Endothelial cell of umbilical vein (primary cell): Measurements from ENCODE around the gene INPP5J. TPM values are rescaled to one million over a fixed set of nuclear protein-coding genes. Genes with fewer than 3 reads are reported as not detected.

ENCODE experiments used
- BruUV-seq: library from RNA; stranded (reverse); fragments of 400-500 nt; replicated peaks from 2 replicates; lab custom pipeline; 2021; lab: Mats Ljungman, UMichigan
- CTCF ChIA-PET: fragments of 300-600, 350-600 bp; sonication (Branson Sonifier 250); formaldehyde crosslinking; loops from one replicate; lab custom pipeline; 2021; ENCODE audit warnings: antibody characterized with exemption, inconsistent platforms; lab: Charles Lee
- POLR2A ChIA-PET: fragments of 300-600, 350-600 bp; sonication (Branson Sonifier 250); formaldehyde crosslinking; loops from one replicate; lab custom pipeline; 2021; ENCODE audit warnings: antibody characterized with exemption, inconsistent platforms; lab: Charles Lee
- DNase-seq: peaks from one replicate; pipeline ENCODE4 v3.0.0-alpha.2; 2011; ENCODE audit warnings: low read depth, low spot score
- FAIRE-seq: peaks from 2 replicates; lab custom pipeline; 2011; peaks lifted over from hg19 to GRCh38; lab: Jason Lieb, UNC
- H2AFZ ChIP-seq: 2 replicates; pipeline ENCODE4 v1.6.0; 2012; ENCODE audit warnings: low read depth, low read length, control low read depth, inconsistent platforms
- H3K27ac ChIP-seq: 2 replicates; pipeline ENCODE4 v1.5.1; 2011; ENCODE audit warnings: low read depth, mild to moderate bottlenecking, control low read depth, low read length, moderate library complexity; ENCODE audit not compliant: insufficient read depth
- H3K27me3 ChIP-seq, 2 experiments: 2 replicates each; pipeline versions ENCODE4 v1.6.0 to v1.6.1; 2011; ENCODE audit warnings: low read length in 2 of 2, mixed read lengths in 1 of 2; ENCODE audit not compliant: control insufficient read depth in 2 of 2, insufficient read depth in 2 of 2
- H3K36me3 ChIP-seq, 2 experiments: 2 replicates in 1 of 2; 3 replicates in 1 of 2; pipeline ENCODE4 v1.5.1; 2011; ENCODE audit warnings: low read length in 2 of 2, mild to moderate bottlenecking in 1 of 2, moderate library complexity in 1 of 2; ENCODE audit not compliant: control insufficient read depth in 2 of 2, insufficient read depth in 2 of 2; ENCODE audit errors: extremely low read depth in 1 of 2
- H3K4me1 ChIP-seq: 3 replicates; pipeline ENCODE4 v1.5.1; 2011; ENCODE audit warnings: mild to moderate bottlenecking, low read length; ENCODE audit not compliant: control insufficient read depth, insufficient read depth; ENCODE audit errors: extremely low read depth
- H3K4me2 ChIP-seq: 2 replicates; pipeline ENCODE4 v1.6.1; 2011; ENCODE audit warnings: low read length, control low read depth, mixed read lengths; ENCODE audit not compliant: insufficient read depth
- H3K4me3 ChIP-seq, 3 experiments: fragments of 200-600 bp in 1 of 3; sonication (generic), shearing (Covaris generic) in 1 of 3; replicated peaks in 1 of 3; 2 replicates each; pipeline ENCODE4 v1.5.1; 2011 to 2016; ENCODE audit warnings: control low read depth in 3 of 3, low read length in 3 of 3, mild to moderate bottlenecking in 2 of 3, inconsistent platforms in 1 of 3, low read depth in 1 of 3, moderate library complexity in 1 of 3; ENCODE audit not compliant: insufficient read depth in 1 of 3
- H3K79me2 ChIP-seq: 2 replicates; pipeline ENCODE4 v1.6.0; 2012; ENCODE audit warnings: low read length, inconsistent platforms; ENCODE audit not compliant: control insufficient read depth, insufficient read depth
- H3K9ac ChIP-seq: replicated peaks from 2 replicates; pipeline ENCODE3; 2011; ENCODE audit warnings: low read length, control low read depth; ENCODE audit not compliant: insufficient read depth; ENCODE audit errors: extremely low read depth
- H3K9me1 ChIP-seq: replicated peaks from 3 replicates; pipeline ENCODE4 v1.6.0; 2011; ENCODE audit warnings: mild to moderate bottlenecking, low read length; ENCODE audit not compliant: control insufficient read depth, insufficient read depth; ENCODE audit errors: extremely low read depth
- H3K9me3 ChIP-seq: replicated peaks from 2 replicates; pipeline ENCODE4 v1.5.1; 2012; ENCODE audit warnings: low read length, inconsistent platforms; ENCODE audit not compliant: control insufficient read depth, insufficient read depth
- H4K20me1 ChIP-seq: replicated peaks from 2 replicates; pipeline ENCODE3; 2011; ENCODE audit warnings: mild to moderate bottlenecking, low read length; ENCODE audit not compliant: control insufficient read depth, insufficient read depth; ENCODE audit errors: extremely low read depth
- EZH2 ChIP-seq: IDR thresholded peaks from 2 replicates; pipeline ENCODE4 v1.6.1; 2012; ENCODE audit warnings: borderline replicate concordance, low read depth, mild to moderate bottlenecking, moderate library complexity, low read length, inconsistent platforms; ENCODE audit not compliant: severe bottlenecking
- FOS ChIP-seq: IDR thresholded peaks from 2 replicates; pipeline ENCODE4 v1.6.1; 2011; ENCODE audit warnings: mild to moderate bottlenecking, low read length, moderate library complexity, borderline replicate concordance; ENCODE audit not compliant: insufficient read depth
- GATA2 ChIP-seq: IDR thresholded peaks from 2 replicates; pipeline ENCODE4 v1.7.0; 2011; ENCODE audit warnings: low read depth, mild to moderate bottlenecking, moderate library complexity, mixed read lengths, low read length; ENCODE audit not compliant: insufficient read length, insufficient read depth
- JUN ChIP-seq: IDR thresholded peaks from 2 replicates; pipeline ENCODE4 v1.6.1; 2011; ENCODE audit warnings: borderline replicate concordance, low read depth; ENCODE audit not compliant: insufficient read length, insufficient read depth
- MYC ChIP-seq: IDR thresholded peaks from one replicate; pipeline ENCODE4 v1.6.1; 2011; ENCODE audit warnings: mild to moderate bottlenecking, low read depth, low read length
- POLR2A ChIP-seq: IDR thresholded peaks from 2 replicates; pipeline ENCODE4 v1.6.1; 2012; ENCODE audit warnings: low read depth, mild to moderate bottlenecking, control low read depth, low read length
- POLR2AphosphoS5 ChIP-seq: IDR thresholded peaks from 2 replicates; pipeline ENCODE4 v1.6.1; 2012; ENCODE audit warnings: low read depth, mild to moderate bottlenecking, control low read depth, low read length, moderate library complexity; ENCODE audit not compliant: insufficient read depth
- dilution Hi-C: fragments of 300-500 bp; cut with MboI; formaldehyde crosslinking; loops from one replicate; pipeline ENCODE4 v1.15.0; 2019; ENCODE audit warnings: low sequenced_read_pairs; ENCODE audit not compliant: extremely low pct_ligation_motif_present
- intact Hi-C: fragments of 100-400 bp; cut with micrococcal nuclease; formaldehyde crosslinking; loops from one replicate; pipeline ENCODE4 v1.10.0; 2022
- polyA plus RNA-seq, 4 experiments: library from polyadenylated mRNA; depleted of rRNA in 3 of 4; stranded (reverse) in 3 of 4; unstranded in 1 of 4; fragments of >200 nt; gene quantifications; 2 replicates each; pipeline versions ENCODE4 v1.2.1 to v1.2.3, GENCODE V29; 2011 to 2012; ENCODE audit warnings: missing spikeins in 1 of 4
- total RNA-seq: library from RNA; stranded (reverse); gene quantifications from 2 replicates; pipeline ENCODE4 v1.2.3, GENCODE V29; 2021
- TF ChIP-seq, protein P1 (sequence below): IDR thresholded peaks from 2 replicates; pipeline ENCODE4 v1.6.1; 2011; ENCODE audit not compliant: insufficient read depth, insufficient read length
- TF ChIP-seq, protein P2 (sequence below), 2 donors: IDR thresholded peaks; 1 replicate in 1 of 2; 2 replicates in 1 of 2; pipeline ENCODE4 v1.5.1; 2011; ENCODE audit warnings: low read length in 2 of 2, mild to moderate bottlenecking in 2 of 2, moderate library complexity in 2 of 2, control low read depth in 1 of 2, inconsistent platforms in 1 of 2, low read depth in 1 of 2; ENCODE audit not compliant: insufficient read depth in 1 of 2; ENCODE audit errors: extremely low read depth in 1 of 2

INPP5J gene
- total and polyA plus RNA-seq, 2 donors (not counting 3 experiments of a cell fraction or from before 2014, with no cell fraction given), result 0.43 to 0.49 TPM

DNA sequence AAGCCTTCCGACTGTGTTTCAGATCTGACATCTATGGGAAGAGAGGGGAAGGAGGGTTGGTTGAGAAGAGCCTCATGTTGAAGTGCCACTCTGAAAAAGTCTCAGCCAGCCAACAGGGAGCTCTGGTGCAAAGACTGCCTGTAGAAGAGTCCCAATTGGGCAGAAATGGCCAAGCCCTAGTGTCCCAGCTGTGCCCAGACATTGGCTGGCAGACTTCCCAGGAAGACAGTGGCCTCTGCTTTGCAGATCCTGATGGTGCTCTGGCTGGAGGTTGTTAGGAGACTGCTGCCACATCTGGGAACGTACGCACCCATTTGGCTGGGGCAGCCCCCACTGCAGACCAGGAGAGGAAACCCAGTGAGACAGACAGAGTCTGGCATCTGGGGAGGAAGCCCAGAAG, 20.8 kb downstream of the INPP5J start:
- Histone ChIP-seq H3K4me2 (no peak overlapping the region), H3K9me1 (no peaks in the 10 kb centered on the region), H3K27me3 (no peaks in the 10 kb centered on the region), H3K36me3 (no peaks in the 10 kb centered on the region), H3K79me2 (no peaks in the 10 kb centered on the region), H3K9me3 (no peaks in the 10 kb centered on the region), H4K20me1 (no peaks in the 10 kb centered on the region), H3K27ac (no peak overlapping the region), H3K4me3 (no peak overlapping the region), H3K9ac (no peak overlapping the region), H3K4me1 (peaks cover 4% of the 10 kb centered on the region), H2AFZ (no peak overlapping the region)
- POLR2A ChIA-PET, result no interaction called here
- DNase-seq (no peak), FAIRE-seq (no peak)
- dilution Hi-C loops (no loop called here), intact Hi-C loops (no loop called here)
- no TSS peak for BruUV-seq
- TF ChIP-seq FOS (no peak), GATA2 (no peak), JUN (no peak), EZH2 (no peak), POLR2AphosphoS5 (no peak), POLR2A (no peak), MYC (no peak)
- TF ChIP-seq, protein P1, sequence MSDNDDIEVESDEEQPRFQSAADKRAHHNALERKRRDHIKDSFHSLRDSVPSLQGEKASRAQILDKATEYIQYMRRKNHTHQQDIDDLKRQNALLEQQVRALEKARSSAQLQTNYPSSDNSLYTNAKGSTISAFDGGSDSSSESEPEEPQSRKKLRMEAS, result no peak
- TF ChIP-seq, protein P2, sequence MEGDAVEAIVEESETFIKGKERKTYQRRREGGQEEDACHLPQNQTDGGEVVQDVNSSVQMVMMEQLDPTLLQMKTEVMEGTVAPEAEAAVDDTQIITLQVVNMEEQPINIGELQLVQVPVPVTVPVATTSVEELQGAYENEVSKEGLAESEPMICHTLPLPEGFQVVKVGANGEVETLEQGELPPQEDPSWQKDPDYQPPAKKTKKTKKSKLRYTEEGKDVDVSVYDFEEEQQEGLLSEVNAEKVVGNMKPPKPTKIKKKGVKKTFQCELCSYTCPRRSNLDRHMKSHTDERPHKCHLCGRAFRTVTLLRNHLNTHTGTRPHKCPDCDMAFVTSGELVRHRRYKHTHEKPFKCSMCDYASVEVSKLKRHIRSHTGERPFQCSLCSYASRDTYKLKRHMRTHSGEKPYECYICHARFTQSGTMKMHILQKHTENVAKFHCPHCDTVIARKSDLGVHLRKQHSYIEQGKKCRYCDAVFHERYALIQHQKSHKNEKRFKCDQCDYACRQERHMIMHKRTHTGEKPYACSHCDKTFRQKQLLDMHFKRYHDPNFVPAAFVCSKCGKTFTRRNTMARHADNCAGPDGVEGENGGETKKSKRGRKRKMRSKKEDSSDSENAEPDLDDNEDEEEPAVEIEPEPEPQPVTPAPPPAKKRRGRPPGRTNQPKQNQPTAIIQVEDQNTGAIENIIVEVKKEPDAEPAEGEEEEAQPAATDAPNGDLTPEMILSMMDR (IDR thresholded peaks at IDR 0.05; ENCODE audit: extremely low read depth in 1 of 2, insufficient read depth in 1 of 2, low read depth in 1 of 2, low read length in 2 of 2), result no peak
- CTCF ChIA-PET, result interaction anchor here (1.2 to 5.6 kb wide), 4 partner anchors 8 to 36 kb away, joined by 3 to 30 read pairs (median 5); partner anchors contain the start of gene SELENOM
